SW480 (cell line): ENCODE results near the gene IFITM10.
"Not testable (repeated sequence)": the region's sequence is repeated elsewhere in the genome, so short reads cannot be mapped to it uniquely, and the experiment has no call there.

Experiments
- DNase-seq: peaks from one replicate; pipeline ENCODE4 v3.0.0-alpha.2; 2016; ENCODE audit warnings: low spot score

IFITM10 gene

DNA sequence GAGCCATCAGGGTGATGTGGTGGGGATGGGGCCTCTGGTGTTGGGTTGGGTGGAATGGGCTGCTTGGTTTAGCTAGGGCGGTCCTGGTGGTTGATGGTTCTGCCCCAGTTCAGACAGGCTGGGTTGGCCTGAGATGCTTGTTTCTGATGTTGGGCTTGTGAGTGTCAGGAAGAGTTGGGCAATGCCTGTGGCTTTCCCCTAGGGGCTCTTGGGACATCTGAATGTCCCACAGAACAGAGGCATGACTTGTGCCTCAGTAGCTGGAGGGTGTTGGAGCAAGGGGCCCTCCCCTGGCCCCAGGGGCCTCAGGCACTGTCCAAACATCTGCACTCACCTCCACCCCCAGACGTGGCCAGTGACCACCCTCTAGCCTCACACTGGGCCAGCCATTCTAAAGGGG is 27.3 kb upstream of the IFITM10 start:
- no peak for DNase-seq

DNA sequence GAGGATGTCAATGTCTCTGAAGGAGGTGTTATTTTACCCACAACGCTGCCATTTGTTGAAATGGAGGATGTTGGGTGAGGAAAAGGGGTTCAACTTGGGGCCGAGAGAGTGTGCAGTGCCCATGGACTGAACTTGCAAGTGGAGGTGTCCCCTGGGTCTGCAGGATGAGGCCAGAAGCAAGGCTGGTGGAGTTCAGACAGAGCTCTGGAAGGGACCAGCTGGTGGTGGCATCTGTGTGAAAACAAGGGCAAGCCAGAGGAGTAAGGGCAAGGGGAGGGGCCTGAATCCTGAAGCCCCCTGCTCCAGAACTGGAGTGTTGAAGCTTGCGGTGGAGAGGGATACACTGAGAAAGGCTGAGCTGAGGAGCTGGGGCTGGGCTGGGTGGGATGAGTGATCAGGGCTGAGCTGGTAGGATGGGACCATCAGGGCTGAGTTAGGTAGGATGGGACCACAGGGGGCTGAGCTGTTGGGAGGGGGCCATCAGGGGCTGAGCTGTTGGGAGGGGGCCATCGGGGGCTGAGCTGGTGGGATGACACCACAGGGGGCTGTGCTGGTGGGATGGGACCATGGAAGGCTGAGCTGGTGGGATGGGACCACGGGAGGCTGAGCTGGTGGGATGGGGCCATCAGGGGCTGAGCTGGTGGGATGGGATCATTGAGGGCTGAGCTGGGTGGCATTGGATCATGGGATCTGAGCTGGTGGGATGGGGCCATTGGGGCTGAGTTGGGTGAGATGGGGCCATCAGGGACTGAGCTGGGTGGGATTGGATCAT is 26.7 kb upstream of the IFITM10 start:
- no peak for DNase-seq

DNA sequence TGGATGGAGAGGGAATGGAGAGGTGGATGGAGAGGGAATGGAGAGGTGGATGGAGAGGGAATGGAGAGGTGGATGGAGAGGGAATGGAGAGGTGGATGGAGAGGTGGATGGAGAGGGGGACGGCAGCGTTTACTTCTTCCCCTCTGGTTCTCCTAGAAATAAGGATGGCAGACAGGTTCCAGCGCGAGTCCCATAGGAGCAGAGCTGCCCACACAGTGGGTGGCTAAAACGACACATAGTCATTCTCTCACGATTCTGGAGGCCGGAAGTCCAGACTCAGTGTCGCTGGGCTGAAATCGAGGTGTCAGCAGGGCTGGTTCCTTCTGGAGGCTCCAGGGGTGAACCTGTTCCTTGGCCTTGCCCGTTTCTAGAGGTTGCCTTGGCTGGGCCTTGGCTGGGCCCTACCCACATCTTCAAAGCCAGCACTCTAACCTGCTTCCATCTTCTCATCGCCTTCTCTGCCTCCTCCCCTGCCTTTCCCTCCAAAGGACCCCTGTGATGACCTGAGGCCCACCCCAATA is 26.0 kb upstream of the IFITM10 start:
- DNase-seq: no peak

DNA sequence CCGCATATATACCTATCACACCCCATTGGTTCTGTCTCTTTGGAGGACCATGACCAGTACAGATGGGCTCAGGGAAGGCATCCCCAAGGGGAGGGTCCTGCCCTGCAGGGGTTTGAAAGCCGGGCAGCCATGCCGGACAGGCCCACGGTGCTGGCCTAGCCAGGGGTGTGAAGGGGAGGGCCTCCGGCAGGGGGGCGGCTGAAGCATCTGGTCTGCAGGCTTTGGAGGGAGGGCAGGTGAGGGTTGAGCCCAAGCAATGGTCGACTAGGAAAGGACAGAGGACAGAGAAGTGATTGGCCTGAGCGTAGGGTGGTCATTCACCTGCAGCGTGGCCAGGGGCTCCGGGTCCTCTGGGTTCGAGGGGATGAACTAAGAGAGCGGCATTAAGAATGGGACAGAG is 24.5 kb upstream of the IFITM10 start:
- no peak for DNase-seq

DNA sequence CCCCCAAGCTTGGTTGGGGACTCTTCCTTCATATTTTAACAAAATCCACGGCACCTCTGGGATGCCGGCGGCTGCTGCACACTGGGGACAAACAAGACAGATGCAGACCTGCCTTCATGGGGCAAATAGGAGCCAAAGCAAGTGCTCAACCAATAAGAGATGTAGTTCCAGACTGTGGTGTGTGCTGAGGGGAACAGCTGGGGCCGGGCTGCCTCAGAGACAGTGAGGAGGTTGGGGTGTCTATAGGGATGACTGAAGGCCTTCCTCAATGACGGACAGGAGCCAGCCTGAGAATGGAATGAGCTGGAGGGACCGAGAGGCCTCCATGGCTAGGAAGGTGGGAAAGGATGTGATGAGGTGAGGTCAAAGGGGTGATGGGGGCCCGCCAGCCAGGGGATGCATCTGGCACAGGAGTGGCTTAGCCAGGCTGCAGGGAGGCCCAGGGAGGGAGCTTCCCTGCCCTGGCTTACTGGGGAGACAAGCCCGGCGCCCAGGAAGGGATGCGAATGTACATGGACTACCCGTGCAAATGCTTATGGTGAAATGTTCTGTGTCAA is 23.7 kb upstream of the IFITM10 start:
- DNase-seq: no peak

DNA sequence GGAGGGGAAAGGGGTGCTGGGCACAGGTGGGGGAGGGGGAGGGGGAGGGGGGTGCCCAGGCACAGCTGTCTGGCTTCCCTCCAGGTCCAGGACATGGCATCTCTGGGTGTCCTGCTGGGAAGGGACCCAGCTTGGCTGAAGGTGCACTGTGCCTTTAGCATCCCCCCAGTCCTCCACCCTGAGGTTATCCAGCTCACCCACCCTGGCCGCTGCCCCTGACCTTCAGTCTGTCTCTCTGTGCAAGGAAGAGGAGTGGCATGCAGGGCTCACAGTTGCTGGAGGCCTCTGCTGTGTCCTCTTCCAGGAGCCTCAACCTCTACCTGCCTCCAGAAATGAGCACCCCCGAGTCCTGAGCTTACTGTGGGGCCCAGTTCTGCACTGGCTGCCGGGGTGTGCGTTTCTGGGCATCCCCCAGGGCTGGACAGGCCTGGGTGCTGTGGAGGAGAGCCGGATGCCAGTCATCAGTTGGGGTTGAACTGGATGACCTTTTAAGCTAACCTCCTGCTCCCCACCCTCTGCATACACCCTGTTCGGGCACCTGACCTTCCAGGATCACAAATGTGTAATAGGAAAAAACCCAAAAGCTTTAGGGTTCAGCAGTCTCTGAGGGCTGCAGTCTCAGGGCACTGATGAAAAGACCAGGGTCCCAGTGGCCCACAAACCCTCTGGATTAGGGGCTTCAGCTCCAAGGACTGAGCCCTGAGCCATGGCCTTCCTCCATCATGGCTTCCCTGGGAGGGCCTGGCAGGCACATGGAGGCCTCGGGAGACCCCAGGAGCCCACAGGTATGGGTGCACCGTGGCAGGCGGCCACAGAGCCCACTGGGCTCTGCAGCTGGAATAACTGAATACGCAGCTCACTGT is 23.0 kb upstream of the IFITM10 start:
- DNase-seq: no peak

DNA sequence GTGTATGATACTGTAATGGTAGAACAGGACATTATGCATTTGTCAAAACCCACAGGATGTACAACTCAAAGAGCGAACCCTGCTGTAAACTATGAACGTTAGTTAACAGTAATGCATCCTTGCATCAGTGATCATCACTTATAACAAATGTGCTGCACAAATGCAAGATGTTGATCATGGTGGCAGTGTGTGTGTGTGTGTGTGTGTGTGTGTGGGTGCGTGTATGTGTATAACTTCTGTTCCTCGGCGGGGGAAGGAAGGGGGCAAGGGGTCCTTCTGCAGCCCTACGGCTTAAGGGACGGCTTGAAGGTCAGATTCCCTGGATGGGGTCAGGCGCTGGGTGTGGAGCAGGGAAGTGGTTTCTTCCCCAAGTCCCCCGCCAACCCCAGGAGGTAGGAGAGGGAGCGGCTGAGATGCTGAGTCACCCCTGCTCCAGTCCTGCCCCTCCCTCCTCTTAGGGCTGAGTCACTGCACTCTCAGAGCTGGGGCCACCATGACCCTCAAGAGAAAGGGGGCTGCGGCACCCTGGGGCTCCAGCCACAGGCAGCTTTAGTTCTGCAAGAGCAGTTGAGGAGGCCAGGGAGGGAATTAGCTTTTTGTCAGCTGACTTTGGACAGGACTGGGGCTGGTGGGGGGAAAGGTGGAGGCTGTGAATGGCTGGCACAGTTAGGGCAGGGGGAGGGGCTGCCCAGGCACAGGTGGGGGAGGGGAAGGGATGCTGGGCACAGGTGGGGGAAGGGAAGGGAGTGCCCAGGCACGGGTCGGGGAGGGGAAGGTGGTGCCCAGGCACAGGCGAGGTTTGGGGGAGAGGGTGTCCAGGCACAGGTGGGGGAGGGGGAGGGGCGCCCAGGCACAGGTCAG is 22.1 kb upstream of the IFITM10 start:
- DNase-seq: peak; percentile 88

DNA sequence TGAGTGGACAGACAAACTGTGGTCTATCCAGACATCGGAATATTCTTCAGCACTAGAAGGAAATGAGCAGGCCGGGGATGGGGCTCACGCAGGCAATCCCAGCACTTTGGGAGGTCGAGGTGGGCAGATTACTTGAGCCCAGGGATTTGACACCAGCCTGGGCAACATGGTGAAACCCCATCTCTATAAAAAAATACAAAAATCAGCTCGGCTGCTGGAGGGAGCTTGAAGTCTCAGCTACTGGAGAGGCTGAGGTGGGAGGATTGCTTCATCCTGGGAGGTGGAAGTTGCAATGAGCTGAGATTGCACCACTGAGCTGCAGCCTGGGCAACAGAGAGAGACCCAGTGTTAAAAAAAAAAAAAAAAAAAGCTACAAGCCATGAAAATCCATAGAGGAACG is 21.3 kb upstream of the IFITM10 start:
- DNase-seq: no peak

DNA sequence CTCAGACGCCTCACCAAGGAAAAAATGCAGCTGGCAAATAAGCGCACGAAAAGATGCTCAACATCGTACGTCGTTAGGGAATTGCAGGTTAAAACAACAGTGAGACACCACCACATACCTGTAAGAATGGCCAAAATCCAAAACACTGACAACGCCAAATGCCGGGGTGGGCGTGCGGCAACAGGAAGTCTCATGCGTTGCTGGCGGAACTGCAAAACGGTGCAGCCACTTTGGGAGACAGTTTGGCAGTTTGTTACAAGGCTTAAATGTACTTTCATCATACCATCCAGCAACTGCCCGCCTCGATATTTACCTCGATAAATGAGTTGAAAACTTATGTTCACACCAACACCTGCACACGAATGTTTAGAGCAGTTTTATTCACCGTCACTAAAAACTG is 20.9 kb upstream of the IFITM10 start:
- no peak for DNase-seq

DNA sequence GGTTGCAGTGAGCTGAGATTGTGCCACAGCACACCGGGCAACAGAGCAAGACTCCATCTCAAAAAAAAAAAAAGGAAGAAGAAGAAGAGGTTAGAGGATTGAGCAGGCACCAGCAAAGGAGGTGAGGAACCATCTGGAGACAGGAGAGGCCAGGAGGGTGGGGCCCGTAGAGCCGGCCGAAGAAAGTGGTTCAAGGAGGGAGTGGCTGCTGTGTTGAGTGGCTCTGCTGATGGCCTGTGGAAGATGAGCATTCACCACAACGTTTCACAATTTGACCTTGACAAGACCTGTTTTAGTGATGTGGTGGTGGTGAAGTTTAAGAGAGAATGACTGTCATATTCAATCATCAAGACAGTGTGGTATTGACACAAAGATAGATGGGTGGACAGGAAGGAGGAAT is 20.1 kb upstream of the IFITM10 start:
- DNase-seq: no peak

DNA sequence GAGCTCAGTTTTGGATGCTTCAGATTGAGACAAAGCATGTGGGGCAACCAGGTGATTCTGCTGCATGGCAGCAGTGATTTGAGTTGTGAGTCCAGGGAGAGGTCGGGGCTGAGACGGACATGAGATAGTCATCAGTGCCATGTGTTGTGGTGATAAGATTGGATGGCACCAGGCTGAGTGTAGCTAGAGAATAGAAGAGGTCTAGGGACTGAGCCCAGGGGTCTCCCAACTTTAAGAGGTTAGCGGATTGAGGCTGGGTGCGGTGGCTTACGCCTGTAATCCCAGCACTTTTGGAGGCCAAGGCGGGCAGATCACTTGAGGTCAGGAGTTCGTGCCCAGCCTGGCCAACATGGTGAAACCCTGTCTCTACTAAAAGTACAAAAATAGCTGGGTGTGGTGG is 19.7 kb upstream of the IFITM10 start:
- DNase-seq: no peak

DNA sequence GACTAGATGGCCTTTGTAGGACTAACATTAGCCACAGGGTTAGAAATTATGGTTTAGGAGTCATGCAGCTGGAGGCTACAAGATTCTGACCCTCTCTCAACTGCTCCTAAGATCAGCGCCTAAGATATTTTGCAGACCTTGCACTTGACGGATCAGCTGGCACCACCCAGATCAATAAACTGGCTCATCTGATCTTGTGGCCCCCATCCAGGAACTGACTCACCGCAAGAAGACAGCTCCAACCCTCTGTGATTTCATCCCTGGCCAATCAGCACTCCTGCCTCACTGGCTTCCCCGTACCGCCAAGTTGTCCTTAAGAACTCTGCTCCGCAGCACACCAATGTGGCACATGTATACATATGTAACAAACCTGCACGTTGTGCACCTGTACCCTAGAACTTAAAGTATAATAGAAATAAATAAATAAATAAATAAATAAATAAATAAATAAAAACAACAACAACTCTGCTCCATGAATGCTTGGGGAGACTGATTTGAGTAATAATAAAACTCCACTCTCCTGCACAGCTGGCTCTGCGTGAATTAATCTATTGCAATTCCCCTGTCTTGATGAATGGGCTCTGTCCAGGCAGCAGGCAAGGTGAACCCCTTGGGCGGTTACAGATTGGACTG is 19.0 kb upstream of the IFITM10 start:
- DNase-seq: not testable (repeated sequence)

DNA sequence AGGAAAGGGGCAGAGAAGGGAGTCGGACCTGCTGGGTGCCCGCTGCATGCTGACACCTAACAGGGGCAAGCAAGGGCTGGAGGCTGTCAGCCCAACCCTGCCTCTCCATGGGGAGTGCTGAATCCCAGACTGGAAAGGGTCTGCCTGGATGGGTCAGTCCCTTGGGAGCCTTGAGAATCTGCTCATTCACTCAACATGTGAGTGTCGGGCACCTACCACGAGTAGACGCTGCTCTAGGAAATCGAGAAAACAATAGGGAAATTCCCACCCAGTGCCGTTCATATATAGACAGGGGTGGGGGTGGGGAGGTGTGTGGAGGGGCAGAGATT is 17.7 kb upstream of the IFITM10 start:
- no peak for DNase-seq

DNA sequence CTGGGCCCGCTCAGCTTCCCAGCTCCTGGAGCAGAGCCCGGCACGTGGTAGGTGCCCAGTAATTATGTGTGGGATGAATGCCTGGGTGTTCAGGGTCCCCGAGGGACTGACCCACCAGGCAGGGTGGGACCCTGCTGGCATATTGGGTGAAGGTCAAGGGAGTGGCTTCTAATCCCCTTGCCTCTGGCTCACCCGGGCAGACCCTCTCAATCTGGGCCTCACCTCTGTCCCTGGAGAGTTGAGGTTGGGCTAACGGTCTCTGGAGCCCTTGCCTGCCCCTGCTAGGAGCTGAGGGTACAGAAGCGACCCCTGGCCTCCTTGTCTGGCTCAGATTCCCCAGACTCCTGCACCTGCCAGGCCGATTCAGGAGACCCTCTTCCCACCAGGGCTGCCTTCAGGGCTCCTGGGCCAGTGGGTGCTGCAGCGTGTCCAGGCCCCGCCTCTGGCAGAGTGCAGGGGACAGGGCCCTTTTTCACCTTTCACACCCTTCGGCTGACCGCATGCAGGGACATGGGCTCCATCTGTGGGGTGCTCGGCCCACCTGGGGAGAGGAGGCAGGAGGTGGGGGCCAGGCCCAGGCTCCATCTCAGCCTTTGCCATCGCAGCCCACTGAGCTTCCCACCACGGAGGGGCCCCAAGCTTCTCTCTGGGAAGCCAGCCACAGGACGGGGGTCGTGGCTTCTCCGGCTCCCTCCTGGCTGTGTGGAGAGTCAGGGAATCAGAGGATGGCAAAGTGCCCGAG is 17.2 kb upstream of the IFITM10 start:
- DNase-seq: no peak

DNA sequence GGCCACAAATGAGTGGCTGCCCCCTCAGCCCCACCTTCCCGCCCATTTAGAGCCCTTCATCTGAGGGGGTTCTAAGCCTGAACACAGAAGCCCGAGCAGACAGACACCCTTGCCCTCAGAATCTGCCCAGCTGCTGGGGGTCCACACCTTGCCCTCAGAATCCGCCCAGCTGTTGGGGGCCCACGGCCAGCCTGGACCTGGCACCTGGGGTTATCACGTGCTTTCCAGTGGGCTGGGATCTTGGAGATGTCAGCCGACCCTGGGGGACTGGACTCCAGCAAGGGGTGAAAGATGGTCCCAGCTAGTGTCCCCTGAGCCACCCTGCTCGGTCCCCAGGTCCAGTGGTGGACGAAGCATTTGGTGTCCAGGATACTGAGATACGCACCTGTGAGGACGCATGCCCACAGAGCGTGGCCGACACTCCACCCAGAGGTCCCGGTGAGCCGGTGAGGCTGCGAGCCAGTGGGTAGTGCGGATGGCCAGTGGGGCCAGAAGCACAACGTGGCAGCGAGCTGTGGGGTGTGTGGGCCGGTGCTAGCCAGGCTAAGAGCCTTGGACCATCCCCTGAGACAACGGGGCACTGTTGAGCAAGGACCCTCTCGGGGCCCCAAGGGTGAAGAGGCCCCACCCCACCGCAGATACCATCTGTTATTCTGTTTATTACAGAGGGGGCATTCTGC is 16.5 kb upstream of the IFITM10 start:
- DNase-seq: no peak

DNA sequence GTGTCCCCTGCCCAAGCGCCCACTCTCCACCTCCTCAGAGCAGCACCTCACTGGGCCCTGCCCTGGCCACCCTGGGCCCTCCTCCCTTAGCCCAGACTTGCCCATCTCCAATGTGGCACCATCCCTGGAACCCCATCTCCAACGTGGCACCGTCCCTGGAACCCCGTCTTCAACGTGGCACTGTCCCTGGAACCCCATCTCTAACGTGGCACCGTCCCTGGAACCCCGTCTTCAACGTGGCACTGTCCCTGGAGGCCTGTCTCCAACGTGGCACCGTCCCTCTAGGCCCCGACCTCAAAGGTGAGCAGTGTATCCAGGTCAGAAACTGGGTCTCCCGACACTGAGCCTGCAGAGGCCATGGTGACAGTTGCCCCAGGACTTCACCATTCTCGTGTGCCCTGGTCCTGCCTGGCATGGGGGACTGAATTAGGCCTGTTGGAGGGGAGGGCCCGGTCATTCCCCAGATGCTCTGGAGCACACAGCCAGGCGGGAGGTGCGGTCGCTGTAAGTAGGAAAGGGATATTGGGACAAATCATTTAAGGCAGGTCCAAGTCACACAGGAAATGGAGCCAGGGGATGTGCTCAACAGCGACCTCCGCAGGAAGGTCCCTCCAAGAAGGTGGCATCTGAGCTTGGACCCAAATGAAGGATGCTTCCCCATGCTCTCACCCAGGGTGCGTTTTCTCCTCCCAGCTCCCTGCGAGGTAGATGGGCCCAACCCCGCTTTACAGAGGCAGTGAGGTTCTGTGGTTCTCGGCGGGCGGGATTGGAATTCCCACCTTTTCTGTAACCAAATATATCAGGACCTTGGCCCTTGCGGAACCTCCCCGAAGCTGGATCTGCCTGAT is 15.7 kb upstream of the IFITM10 start:
- DNase-seq: no peak

DNA sequence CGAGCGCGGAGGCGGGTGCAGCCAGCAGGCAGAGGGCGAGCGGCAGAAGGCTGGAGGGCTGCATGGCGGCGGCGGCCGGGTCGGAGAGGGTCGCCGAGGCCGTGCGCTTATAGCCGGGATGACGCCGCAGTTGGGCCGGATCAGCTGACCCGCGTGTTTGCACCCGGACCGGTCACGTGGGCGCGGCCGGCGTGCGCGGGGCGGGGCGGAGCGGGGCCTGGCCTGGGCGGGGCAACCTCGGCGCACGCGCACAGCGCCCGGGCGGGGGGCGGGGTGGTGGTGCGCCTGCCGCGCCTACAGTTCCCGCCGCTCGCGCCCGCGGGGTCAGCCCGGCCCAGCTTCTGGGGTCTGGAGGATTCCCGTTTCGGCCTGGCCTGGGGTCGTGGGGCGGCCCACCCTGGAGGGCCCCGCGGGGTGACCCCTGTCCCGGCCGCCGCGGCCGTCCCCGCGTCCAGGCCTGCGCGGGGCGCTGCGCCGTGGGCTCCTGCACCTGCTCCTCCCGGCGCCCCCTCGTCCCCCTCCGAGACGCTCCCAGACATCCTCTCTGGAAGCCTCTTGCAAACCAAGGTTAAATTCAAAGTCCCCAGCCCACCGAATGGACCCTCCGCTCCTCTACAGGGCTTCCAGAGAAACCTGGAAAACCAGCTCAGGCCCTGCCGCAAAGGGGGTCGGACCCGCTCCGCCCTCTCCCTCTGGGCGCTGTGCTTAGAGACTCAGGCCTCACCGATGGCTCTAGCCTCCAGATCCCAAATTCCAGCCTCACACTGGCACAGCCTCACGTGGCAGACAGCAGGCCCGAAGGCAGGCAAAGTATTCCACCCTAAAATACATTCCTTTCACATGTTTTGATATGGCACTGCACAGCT is 13.6 kb upstream of the IFITM10 start, which contains the start of gene CTSD:
CTSD (minus strand) TSS at position 132 of the 866 bp plus-strand sequence; CDS start at position 64, 68 bp downstream.
- DNase-seq: peak; percentile 64

DNA sequence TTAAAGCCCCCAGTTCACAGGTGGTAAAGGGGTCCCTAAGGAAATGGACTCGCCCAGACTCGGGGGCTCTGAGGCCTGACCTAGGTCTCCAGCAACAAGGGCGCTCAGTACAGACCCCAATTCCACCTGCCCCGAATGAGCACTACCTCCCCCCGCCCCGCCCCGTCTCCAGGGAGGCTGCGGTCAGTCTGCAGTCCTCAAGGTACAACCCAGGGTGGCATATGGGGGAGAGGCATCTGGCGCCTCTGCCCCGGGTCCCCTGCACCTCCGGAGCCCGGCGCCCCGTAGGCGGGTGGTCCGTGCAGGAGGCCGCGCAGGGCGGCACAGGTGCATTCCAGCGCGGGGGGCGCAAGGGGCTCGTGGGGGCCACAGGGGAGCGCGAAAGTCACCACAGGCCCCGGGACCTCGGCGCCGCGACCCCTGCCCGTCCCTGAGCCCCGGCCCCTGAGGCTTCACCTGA is 13.0 kb upstream of the IFITM10 start:
- no peak for DNase-seq
